ENCODE results near the gene MFAP4. TPM values are rescaled to one million over a fixed set of nuclear protein-coding genes. Genes with fewer than 3 reads are reported as not detected.

MFAP4 gene
- total RNA-seq, 1 experiment from 2014 or later: 4.0 TPM

DNA sequence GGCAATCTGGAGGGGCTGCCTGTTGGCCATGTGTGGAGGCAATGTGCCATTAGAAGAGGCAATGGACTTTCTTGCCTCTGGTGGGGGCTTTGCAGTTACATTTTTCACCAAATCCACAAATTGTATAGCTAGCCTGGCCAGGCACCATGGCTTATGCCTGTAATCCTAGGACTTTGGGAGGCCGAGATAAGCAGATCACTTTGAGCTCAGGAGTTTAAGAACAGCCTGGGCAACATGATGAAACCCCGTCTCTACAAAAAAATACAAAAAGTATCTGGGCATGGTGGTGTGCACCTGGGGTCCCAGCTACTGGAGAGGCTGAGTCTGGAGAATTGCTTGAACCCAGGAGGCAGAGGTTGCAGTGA, 21.3 kb upstream of the MFAP4 start (continued):
- TF ChIP-seq, protein P1, sequence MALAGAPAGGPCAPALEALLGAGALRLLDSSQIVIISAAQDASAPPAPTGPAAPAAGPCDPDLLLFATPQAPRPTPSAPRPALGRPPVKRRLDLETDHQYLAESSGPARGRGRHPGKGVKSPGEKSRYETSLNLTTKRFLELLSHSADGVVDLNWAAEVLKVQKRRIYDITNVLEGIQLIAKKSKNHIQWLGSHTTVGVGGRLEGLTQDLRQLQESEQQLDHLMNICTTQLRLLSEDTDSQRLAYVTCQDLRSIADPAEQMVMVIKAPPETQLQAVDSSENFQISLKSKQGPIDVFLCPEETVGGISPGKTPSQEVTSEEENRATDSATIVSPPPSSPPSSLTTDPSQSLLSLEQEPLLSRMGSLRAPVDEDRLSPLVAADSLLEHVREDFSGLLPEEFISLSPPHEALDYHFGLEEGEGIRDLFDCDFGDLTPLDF (CRISPR knock-in tag; IDR thresholded peaks at IDR 0.05): no peak
- TF ChIP-seq, protein P2, sequence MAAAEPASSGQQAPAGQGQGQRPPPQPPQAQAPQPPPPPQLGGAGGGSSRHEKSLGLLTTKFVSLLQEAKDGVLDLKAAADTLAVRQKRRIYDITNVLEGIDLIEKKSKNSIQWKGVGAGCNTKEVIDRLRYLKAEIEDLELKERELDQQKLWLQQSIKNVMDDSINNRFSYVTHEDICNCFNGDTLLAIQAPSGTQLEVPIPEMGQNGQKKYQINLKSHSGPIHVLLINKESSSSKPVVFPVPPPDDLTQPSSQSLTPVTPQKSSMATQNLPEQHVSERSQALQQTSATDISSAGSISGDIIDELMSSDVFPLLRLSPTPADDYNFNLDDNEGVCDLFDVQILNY (CRISPR knock-in tag; IDR thresholded peaks at IDR 0.05): no peak

- H3K4me1 Mint-ChIP-seq: peaks cover 19% of the 10 kb centered on the region
Observed at GRCh38 chr17:19407601-19408345, 20.8 kb upstream of the MFAP4 start.

More at GRCh38 chr17:19407601-19408345, 20.8 kb upstream of the MFAP4 start:
- ATAC-seq (no peak), DNase-seq (ENCODE audit: low spot score) (no peak)
- no peak overlapping the region for H3K27ac Mint-ChIP-seq
- CTCF ChIA-PET: interaction anchor here (1.1 to 2.0 kb wide), 3 partner anchors 10 to 39 kb away, joined by 3 to 7 read pairs (median 5); no protein-coding TSS in a partner anchor
- TF ChIP-seq ERG (CRISPR knock-in tag; IDR thresholded peaks at IDR 0.05) (no peak), E2F4 (CRISPR knock-in tag; IDR thresholded peaks at IDR 0.05; ENCODE audit: borderline replicate concordance, low read depth) (no peak), ATF6 (CRISPR knock-in tag; IDR thresholded peaks at IDR 0.05) (no peak), GRHL2 (CRISPR knock-in tag; IDR thresholded peaks at IDR 0.05; ENCODE audit: insufficient replicate concordance, severe bottlenecking) (no peak), ZNF263 (CRISPR knock-in tag; IDR thresholded peaks at IDR 0.05; ENCODE audit: low read depth) (no peak), MYBL2 (CRISPR knock-in tag; IDR thresholded peaks at IDR 0.05) (no peak), HMGA2 (CRISPR knock-in tag; IDR thresholded peaks at IDR 0.05) (no peak), MXD4 (CRISPR knock-in tag; IDR thresholded peaks at IDR 0.05; ENCODE audit: borderline replicate concordance) (no peak)
- TF ChIP-seq, protein P3, sequence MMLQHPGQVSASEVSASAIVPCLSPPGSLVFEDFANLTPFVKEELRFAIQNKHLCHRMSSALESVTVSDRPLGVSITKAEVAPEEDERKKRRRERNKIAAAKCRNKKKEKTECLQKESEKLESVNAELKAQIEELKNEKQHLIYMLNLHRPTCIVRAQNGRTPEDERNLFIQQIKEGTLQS (CRISPR knock-in tag; conservative IDR thresholded peaks at IDR 0.05): no peak
- TF ChIP-seq, protein P2 (CRISPR knock-in tag; IDR thresholded peaks at IDR 0.05): no peak
- TF ChIP-seq, protein P4, sequence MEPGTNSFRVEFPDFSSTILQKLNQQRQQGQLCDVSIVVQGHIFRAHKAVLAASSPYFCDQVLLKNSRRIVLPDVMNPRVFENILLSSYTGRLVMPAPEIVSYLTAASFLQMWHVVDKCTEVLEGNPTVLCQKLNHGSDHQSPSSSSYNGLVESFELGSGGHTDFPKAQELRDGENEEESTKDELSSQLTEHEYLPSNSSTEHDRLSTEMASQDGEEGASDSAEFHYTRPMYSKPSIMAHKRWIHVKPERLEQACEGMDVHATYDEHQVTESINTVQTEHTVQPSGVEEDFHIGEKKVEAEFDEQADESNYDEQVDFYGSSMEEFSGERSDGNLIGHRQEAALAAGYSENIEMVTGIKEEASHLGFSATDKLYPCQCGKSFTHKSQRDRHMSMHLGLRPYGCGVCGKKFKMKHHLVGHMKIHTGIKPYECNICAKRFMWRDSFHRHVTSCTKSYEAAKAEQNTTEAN (CRISPR knock-in tag; IDR thresholded peaks at IDR 0.05): no peak
- POLR2A ChIA-PET: no interaction called here
- no peaks in the 10 kb centered on the region for H3K36me3 Mint-ChIP-seq
- H3K4me3 Mint-ChIP-seq: no peak overlapping the region
- no peaks in the 10 kb centered on the region; the same call in 1 of the 2 replicates for H3K27me3 Mint-ChIP-seq (ENCODE audit: low read depth)
- peaks cover 3% of the 10 kb centered on the region; the same call in 1 of the 2 replicates for H3K9me3 Mint-ChIP-seq
